CD4-positive, alpha-beta memory T cell (primary cell): ENCODE measurements around the gene ATP5F1A. TPM values are rescaled to one million over a fixed set of nuclear protein-coding genes. Genes with fewer than 3 reads are reported as not detected.

Source experiments
- CTCF ChIA-PET: fragments of 350-600 bp; sonication (Branson Sonifier 250); formaldehyde crosslinking; loops from one replicate; lab custom pipeline; 2021; ENCODE audit warnings: inconsistent platforms; ENCODE audit not compliant: partially characterized antibody; lab: Charles Lee
- POLR2A ChIA-PET: fragments of 350-600 bp; sonication (Branson Sonifier 250); formaldehyde crosslinking; loops from one replicate; lab custom pipeline; 2021; ENCODE audit not compliant: partially characterized antibody; lab: Charles Lee
- DNase-seq, 5 donors: peaks; one replicate each; pipeline versions ENCODE4 v3.0.0 to v3.0.0-alpha.2; 2020 to 2022; ENCODE audit warnings: mixed read lengths in 1 of 5
- H3K27ac ChIP-seq: one replicate; pipeline ENCODE4 v1.7.0; 2013; ENCODE audit warnings: low read depth, low read length
- H3K27me3 ChIP-seq: 2 replicates; pipeline ENCODE4 v1.7.0; 2013; ENCODE audit warnings: mild to moderate bottlenecking, low read length, moderate library complexity; ENCODE audit not compliant: insufficient read depth
- H3K36me3 ChIP-seq: 2 replicates; pipeline ENCODE4 v1.7.0; 2013; ENCODE audit warnings: mild to moderate bottlenecking, low read length, moderate library complexity; ENCODE audit not compliant: insufficient read depth
- H3K4me1 ChIP-seq: 2 replicates; pipeline ENCODE4 v1.7.0; 2013; ENCODE audit warnings: mild to moderate bottlenecking, low read length, moderate library complexity; ENCODE audit not compliant: insufficient read depth
- H3K4me3 ChIP-seq, 2 donors: one replicate each; pipeline ENCODE4 v1.7.0; 2013; ENCODE audit warnings: low read length in 2 of 2, mild to moderate bottlenecking in 1 of 2
- H3K9me3 ChIP-seq, 2 donors: one replicate each; pipeline ENCODE4 v1.7.0; 2013; ENCODE audit warnings: low read length in 2 of 2, control low read depth in 1 of 2; ENCODE audit not compliant: control insufficient read depth in 1 of 2
- H3K27ac Mint-ChIP-seq, 7 donors: one replicate each; pipeline ENCODE4 v1.8.0; 2020 to 2021; ENCODE audit warnings: mixed read lengths in 7 of 7, mild to moderate bottlenecking in 6 of 7, inconsistent platforms in 3 of 7, moderate library complexity in 3 of 7
- H3K27me3 Mint-ChIP-seq, 2 donors: one replicate each; pipeline ENCODE4 v1.8.0; 2020 to 2021; ENCODE audit warnings: mixed read lengths in 2 of 2
- H3K36me3 Mint-ChIP-seq, 2 donors: one replicate each; pipeline ENCODE4 v1.8.0; 2020 to 2021; ENCODE audit warnings: mixed read lengths in 2 of 2, inconsistent platforms in 1 of 2, mild to moderate bottlenecking in 1 of 2
- H3K4me1 Mint-ChIP-seq, 4 donors: one replicate each; pipeline ENCODE4 v1.8.0; 2020 to 2021; ENCODE audit warnings: mixed read lengths in 4 of 4, mild to moderate bottlenecking in 1 of 4
- H3K4me3 Mint-ChIP-seq, 8 donors: one replicate each; pipeline ENCODE4 v1.8.0; 2020 to 2021; ENCODE audit warnings: mixed read lengths in 8 of 8, mild to moderate bottlenecking in 7 of 8, moderate library complexity in 6 of 8, inconsistent platforms in 3 of 8
- H3K9me3 Mint-ChIP-seq, 8 donors: one replicate each; pipeline ENCODE4 v1.8.0; 2020 to 2021; ENCODE audit warnings: mixed read lengths in 8 of 8, mild to moderate bottlenecking in 5 of 8, inconsistent platforms in 3 of 8, moderate library complexity in 1 of 8
- intact Hi-C: fragments of 100-400 bp; cut with micrococcal nuclease; formaldehyde crosslinking; loops from one replicate; pipeline ENCODE4 v1.15.1; 2023
- polyA plus RNA-seq, 2 donors: library from polyadenylated mRNA; unstranded; fragments of 300-500 nt; fragmentation: Illumina TruSeq; gene quantifications; one replicate each; pipeline ENCODE4 v1.2.3, GENCODE V29; 2021
- total RNA-seq, 2 experiments: library from RNA; stranded (reverse); gene quantifications; one replicate each; pipeline ENCODE4 v1.2.3, GENCODE V29; 2021

ATP5F1A gene
- total and polyA plus RNA-seq, 4 experiments from 2014 or later: 212 to 681 (median 334) TPM

GRCh38 chr18:46070815-46071652 lies 27.1 kb downstream of the ATP5F1A start:
- H3K4me1 Mint-ChIP-seq: peaks cover 25 to 45% (median 38%) of the 10 kb centered on the region in 4 donors
- Histone ChIP-seq H3K27me3 (no peaks in the 10 kb centered on the region), H3K4me3 (peak overlapping the region in 1 of 2 donors; percentile 76), H3K4me1 (peaks cover 44% of the 10 kb centered on the region), H3K9me3 (no peaks in the 10 kb centered on the region), H3K27ac (peak overlapping the region; percentile 62), H3K36me3 (no peaks in the 10 kb centered on the region)
- CTCF ChIA-PET: interaction anchor here (1.0 to 4.1 kb wide), 12 partner anchors 10 to 407 kb away, joined by 3 to 92 read pairs (median 7); no protein-coding TSS in a partner anchor
- POLR2A ChIA-PET: interaction anchor here (0.6 to 3.6 kb wide), 11 partner anchors 15 to 385 kb away, joined by 3 to 28 read pairs (median 4); partner anchors contain the start of genes ATP5F1A and HAUS1
- H3K4me3 Mint-ChIP-seq: peak overlapping the region; percentile 53 to 94 (median 78)
- H3K27ac Mint-ChIP-seq: peak overlapping the region in 6 of 7 donors; percentile 31 to 85 (median 72)
- no peaks in the 10 kb centered on the region for H3K27me3 Mint-ChIP-seq
- H3K9me3 Mint-ChIP-seq: no peaks in the 10 kb centered on the region
- intact Hi-C loops: loop anchor here (5.0 kb wide), 2 partner anchors 74 to 189 kb away; no protein-coding TSS in a partner anchor
- peaks cover 3% of the 10 kb centered on the region in 2 donors for H3K36me3 Mint-ChIP-seq
- peak in 2 of 5 donors; percentile 7 to 35 for DNase-seq

- no peaks in the 10 kb centered on the region for H3K9me3 Mint-ChIP-seq
- no peak for DNase-seq
- no peaks in the 10 kb centered on the region for H3K36me3 ChIP-seq
- no peaks in the 10 kb centered on the region for H3K27me3 ChIP-seq
- no peaks in the 10 kb centered on the region for H3K27me3 Mint-ChIP-seq
- no peak overlapping the region for H3K4me3 ChIP-seq
- intact Hi-C loops: loop anchor here (5.0 kb wide), 2 partner anchors 73 to 188 kb away; no protein-coding TSS in a partner anchor
- H3K4me3 Mint-ChIP-seq: peak overlapping the region in 6 of 8 donors; percentile 53 to 94 (median 83)
- H3K27ac Mint-ChIP-seq: peak overlapping the region in 3 of 7 donors; percentile 31 to 80 (median 38)
- CTCF ChIA-PET: no interaction called here
- POLR2A ChIA-PET: interaction anchor here (0.5 to 1.5 kb wide), 2 partner anchors 27 to 34 kb away, joined by 3 read pairs; partner anchors contain the start of gene HAUS1
- H3K27ac ChIP-seq: no peak overlapping the region
- no peaks in the 10 kb centered on the region for H3K9me3 ChIP-seq
- H3K36me3 Mint-ChIP-seq: peaks cover 3% of the 10 kb centered on the region in 2 donors
- peaks cover 44% of the 10 kb centered on the region for H3K4me1 ChIP-seq
- peaks cover 25 to 45% (median 38%) of the 10 kb centered on the region in 4 donors for H3K4me1 Mint-ChIP-seq
These were observed 27.9 kb downstream of the ATP5F1A start for GRCh38 chr18:46070232-46070631.

- no peak for DNase-seq
- Mint-ChIP-seq H3K27me3 (no peaks in the 10 kb centered on the region), H3K9me3 (no peaks in the 10 kb centered on the region), H3K27ac (peak overlapping the region in 2 of 7 donors; percentile 19 to 50), H3K4me3 (peak overlapping the region in 5 of 8 donors; percentile 9 to 94 (median 49)), H3K4me1 (peaks cover 25 to 47% (median 38%) of the 10 kb centered on the region in 4 donors), H3K36me3 (peaks cover 3% of the 10 kb centered on the region in 2 donors)
- ChIA-PET POLR2A (interaction anchor here (0.5 kb wide), 1 partner anchor 27 kb away, joined by 3 read pairs; no protein-coding TSS in a partner anchor), CTCF (interaction anchor here (0.6 kb wide), 1 partner anchor 117 kb away, joined by 3 read pairs; no protein-coding TSS in a partner anchor)
- H3K36me3 ChIP-seq: no peaks in the 10 kb centered on the region
- no peak overlapping the region for H3K4me3 ChIP-seq
- no peaks in the 10 kb centered on the region for H3K9me3 ChIP-seq
- H3K27ac ChIP-seq: no peak overlapping the region
- H3K4me1 ChIP-seq: peaks cover 44% of the 10 kb centered on the region
- no peaks in the 10 kb centered on the region for H3K27me3 ChIP-seq
- intact Hi-C loops: no loop called here
These were observed 28.6 kb downstream of the ATP5F1A start for GRCh38 chr18:46069524-46069923.

GRCh38 chr18:46068763-46069162 lies 29.3 kb downstream of the ATP5F1A start:
- POLR2A ChIA-PET: no interaction called here
- H3K4me3 Mint-ChIP-seq: peak overlapping the region in 2 of 8 donors; percentile 52 to 63

GRCh38 chr18:46067438-46068007 lies 30.6 kb downstream of the ATP5F1A start:
- no peaks in the 10 kb centered on the region for H3K9me3 ChIP-seq
- no peaks in the 10 kb centered on the region for H3K27me3 ChIP-seq
- DNase-seq: no peak
- H3K27ac ChIP-seq: no peak overlapping the region
- Mint-ChIP-seq H3K27ac (no peak overlapping the region), H3K4me3 (no peak overlapping the region), H3K4me1 (peaks cover 17 to 39% (median 29%) of the 10 kb centered on the region in 4 donors), H3K9me3 (no peaks in the 10 kb centered on the region), H3K27me3 (no peaks in the 10 kb centered on the region), H3K36me3 (peaks cover 3% of the 10 kb centered on the region in 2 donors)
- intact Hi-C loops: no loop called here
- no peaks in the 10 kb centered on the region for H3K36me3 ChIP-seq
- CTCF ChIA-PET: no interaction called here
- H3K4me3 ChIP-seq: no peak overlapping the region
- peaks cover 33% of the 10 kb centered on the region for H3K4me1 ChIP-seq
- POLR2A ChIA-PET: interaction anchor here (0.7 to 1.7 kb wide), 2 partner anchors 12 to 15 kb away, joined by 4 to 5 read pairs; no protein-coding TSS in a partner anchor

More at GRCh38 chr18:46068763-46069162, 29.3 kb downstream of the ATP5F1A start:
- no peaks in the 10 kb centered on the region for H3K36me3 ChIP-seq
- no peaks in the 10 kb centered on the region for H3K27me3 Mint-ChIP-seq
- no peak overlapping the region for H3K4me3 ChIP-seq
- intact Hi-C loops: no loop called here
- H3K9me3 Mint-ChIP-seq: no peaks in the 10 kb centered on the region
- peaks cover 3% of the 10 kb centered on the region in 2 donors for H3K36me3 Mint-ChIP-seq
- H3K27me3 ChIP-seq: no peaks in the 10 kb centered on the region
- H3K27ac ChIP-seq: no peak overlapping the region
- peaks cover 44% of the 10 kb centered on the region for H3K4me1 ChIP-seq
- H3K4me1 Mint-ChIP-seq: peaks cover 24 to 50% (median 38%) of the 10 kb centered on the region in 4 donors
- no peak for DNase-seq
- H3K27ac Mint-ChIP-seq: peak overlapping the region in 2 of 7 donors; percentile 27 to 37
- H3K9me3 ChIP-seq: no peaks in the 10 kb centered on the region
- CTCF ChIA-PET: no interaction called here

- no peaks in the 10 kb centered on the region for H3K9me3 Mint-ChIP-seq
- no peak overlapping the region for H3K4me3 ChIP-seq
- ChIA-PET POLR2A (no interaction called here), CTCF (interaction anchor here (1.1 kb wide), 1 partner anchor 399 kb away, joined by 3 read pairs; no protein-coding TSS in a partner anchor)
- peaks cover 3 to 8% of the 10 kb centered on the region in 2 donors for H3K36me3 Mint-ChIP-seq
- peaks cover 7 to 23% (median 12%) of the 10 kb centered on the region in 4 donors for H3K4me1 Mint-ChIP-seq
- H3K4me3 Mint-ChIP-seq: no peak overlapping the region
- H3K27ac Mint-ChIP-seq: no peak overlapping the region
- H3K9me3 ChIP-seq: no peaks in the 10 kb centered on the region
- H3K4me1 ChIP-seq: no peaks in the 10 kb centered on the region
- H3K27ac ChIP-seq: no peak overlapping the region
- H3K36me3 ChIP-seq: no peaks in the 10 kb centered on the region
- no peaks in the 10 kb centered on the region for H3K27me3 ChIP-seq
- intact Hi-C loops: no loop called here
- DNase-seq: no peak
- no peaks in the 10 kb centered on the region for H3K27me3 Mint-ChIP-seq
These were observed 35.3 kb downstream of the ATP5F1A start for GRCh38 chr18:46062781-46063180.
